ENCODE measurements around the gene TASP1. TPM values are rescaled to one million over a fixed set of nuclear protein-coding genes. Genes with fewer than 3 reads are reported as not detected.

The TASP1 gene
- total RNA-seq, 3 donors from 2014 or later = 9.5 to 12.5 (median 11.4) TPM

DNA sequence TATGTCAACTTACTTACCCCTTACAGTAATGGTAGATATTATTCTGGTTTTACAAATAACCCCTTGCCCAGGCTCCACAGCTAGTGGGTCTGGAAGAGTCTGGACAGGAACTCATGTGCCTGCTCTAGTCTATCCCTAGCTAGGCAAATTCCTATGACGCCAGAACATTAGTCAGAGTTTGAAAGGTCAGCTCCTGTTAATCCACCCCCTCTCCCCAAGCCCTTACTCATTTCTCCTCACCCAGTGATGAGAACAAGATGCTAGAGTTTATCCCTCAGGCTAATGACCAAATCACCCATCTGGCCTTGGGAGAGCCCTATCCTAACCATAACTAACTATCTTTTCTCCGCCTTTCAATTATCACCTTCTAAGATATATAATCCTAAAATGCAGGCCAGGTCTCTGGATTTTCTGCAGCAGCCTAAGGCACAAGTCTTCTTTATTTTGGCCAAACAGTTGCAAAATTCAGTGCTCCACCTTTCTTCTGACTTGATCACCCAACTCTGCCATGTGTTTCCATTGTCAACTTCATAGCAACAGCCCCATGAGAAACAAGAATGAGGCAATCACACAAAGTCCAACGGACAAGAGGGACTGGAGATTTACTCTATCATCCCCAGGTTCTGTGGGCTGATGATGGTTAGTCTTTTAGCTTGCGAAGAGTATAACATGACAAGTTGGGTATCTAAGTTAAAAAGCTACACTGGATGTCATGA lies 113.3 kb downstream of the TASP1 start:
- Mint-ChIP-seq H3K27me3 (ENCODE audit: low read depth) (no peaks in the 10 kb centered on the region), H3K36me3 (ENCODE audit: insufficient read depth) (peaks cover 60% of the 10 kb centered on the region), H3K9me3 (peaks cover 14% of the 10 kb centered on the region), H3K4me3 (no peak overlapping the region), H3K4me1 (ENCODE audit: low read depth) (no peaks in the 10 kb centered on the region)
- DNase-seq (no peak), ATAC-seq (no peak)

DNA sequence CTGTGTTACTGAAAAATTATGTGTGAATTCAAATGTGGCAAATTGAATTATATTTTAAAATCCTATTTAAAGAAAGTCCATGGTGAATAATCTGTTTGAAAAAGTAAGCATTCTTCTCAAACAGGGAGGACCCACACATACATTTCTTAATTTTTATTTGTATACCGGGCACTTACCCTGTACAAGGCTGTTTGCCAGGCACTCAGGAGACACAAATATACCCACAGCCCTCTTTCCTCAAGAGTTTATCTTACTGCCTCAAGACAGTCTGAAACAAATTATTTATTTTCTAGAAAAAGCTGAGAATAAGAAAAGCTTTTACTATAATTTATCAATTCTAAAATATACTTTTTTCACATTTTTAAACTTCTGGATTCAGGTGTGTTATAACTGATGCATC lies 114.4 kb downstream of the TASP1 start:
- ATAC-seq (no peak), DNase-seq (no peak)
- Mint-ChIP-seq H3K4me3 (no peak overlapping the region), H3K36me3 (ENCODE audit: insufficient read depth) (peaks cover 60% of the 10 kb centered on the region), H3K4me1 (ENCODE audit: low read depth) (no peaks in the 10 kb centered on the region), H3K9me3 (peaks cover 14% of the 10 kb centered on the region), H3K27me3 (ENCODE audit: low read depth) (no peaks in the 10 kb centered on the region)

DNA sequence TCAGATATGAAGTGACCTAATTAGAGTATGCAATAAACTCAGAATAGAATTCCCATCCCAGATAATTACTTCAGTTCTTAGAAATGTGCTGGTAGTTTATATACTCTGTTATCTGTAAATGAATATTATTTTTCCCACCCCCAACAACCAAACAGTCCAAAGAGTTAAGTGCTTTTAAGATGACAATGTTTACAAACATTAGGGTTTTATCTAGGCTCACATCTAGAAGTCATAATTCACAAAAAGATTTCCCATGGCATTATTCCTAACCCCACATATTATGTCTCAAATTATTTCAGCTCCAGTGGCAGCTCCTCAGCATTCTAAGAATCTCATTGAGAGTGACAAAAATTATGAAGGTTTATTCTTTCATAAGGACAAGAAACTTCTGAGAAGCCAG lies 120.9 kb downstream of the TASP1 start:
- no peaks in the 10 kb centered on the region for H3K27me3 Mint-ChIP-seq (ENCODE audit: low read depth)
- DNase-seq (no peak), ATAC-seq (no peak)
- H3K4me3 Mint-ChIP-seq = no peak overlapping the region
- peaks cover 20% of the 10 kb centered on the region for H3K9me3 Mint-ChIP-seq
- peaks cover 58% of the 10 kb centered on the region for H3K36me3 Mint-ChIP-seq (ENCODE audit: insufficient read depth)
- peaks cover 4% of the 10 kb centered on the region for H3K4me1 Mint-ChIP-seq (ENCODE audit: low read depth)

DNA sequence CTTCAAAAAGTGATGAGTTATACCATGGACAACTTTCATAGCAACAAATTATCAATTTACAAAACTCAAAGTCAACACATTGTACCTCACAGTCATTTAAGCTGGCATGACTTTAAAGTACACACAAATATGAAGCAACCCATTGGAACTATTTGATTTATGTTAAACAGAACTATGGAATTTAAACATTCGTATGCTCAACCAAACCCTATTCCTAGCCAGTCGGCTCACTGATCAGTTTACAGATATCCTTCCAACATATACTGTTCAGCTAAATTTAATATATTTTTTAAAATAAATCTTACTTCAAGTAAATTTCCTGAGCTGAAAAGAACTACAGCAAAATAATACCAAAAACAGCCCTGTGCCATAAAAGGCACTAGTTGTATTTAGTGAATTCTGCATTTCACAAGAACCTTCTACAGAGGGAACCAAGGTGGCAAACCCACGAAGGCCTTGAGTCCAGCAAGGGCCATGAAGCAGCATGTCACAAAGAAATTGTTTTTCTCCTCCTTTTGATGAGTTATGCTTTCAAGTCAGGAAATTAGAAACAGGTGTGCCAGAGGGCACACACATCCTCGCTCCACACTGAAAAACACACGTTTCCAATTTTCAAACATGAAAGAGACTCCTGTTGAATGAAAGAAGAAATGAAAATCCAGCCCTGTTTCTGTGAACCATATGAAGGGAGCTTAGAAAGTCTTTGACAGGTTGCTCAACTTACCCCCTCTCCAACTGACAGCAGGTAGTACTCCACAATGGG lies 122.8 kb downstream of the TASP1 start:
- Mint-ChIP-seq H3K27me3 (ENCODE audit: low read depth) (no peaks in the 10 kb centered on the region), H3K4me1 (ENCODE audit: low read depth) (peaks cover 4% of the 10 kb centered on the region), H3K9me3 (peaks cover 8% of the 10 kb centered on the region), H3K36me3 (ENCODE audit: insufficient read depth) (peaks cover 51% of the 10 kb centered on the region), H3K4me3 (no peak overlapping the region)
- DNase-seq = no peak
- no peak for ATAC-seq

DNA sequence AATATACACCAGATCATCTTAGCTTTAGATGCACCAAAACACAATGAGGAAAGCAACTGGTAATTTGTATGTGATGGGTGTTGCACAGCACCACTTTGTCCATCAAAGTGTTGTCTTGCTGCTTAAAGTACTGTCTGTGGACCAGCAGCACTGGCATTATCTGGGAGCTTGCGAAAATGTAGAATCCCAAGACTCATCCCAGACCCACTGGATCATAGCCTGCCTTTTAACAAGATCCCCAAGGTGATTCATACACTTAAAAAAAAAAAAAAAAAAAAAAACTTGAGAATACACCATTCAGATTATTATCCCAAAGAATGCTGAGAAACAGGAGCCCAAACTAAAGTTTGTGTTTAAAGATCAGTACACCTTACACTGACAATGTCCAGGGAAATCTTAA lies 123.4 kb downstream of the TASP1 start:
- Mint-ChIP-seq H3K4me1 (ENCODE audit: low read depth) (peaks cover 4% of the 10 kb centered on the region), H3K4me3 (no peak overlapping the region), H3K9me3 (peaks cover 8% of the 10 kb centered on the region), H3K36me3 (ENCODE audit: insufficient read depth) (peaks cover 52% of the 10 kb centered on the region), H3K27me3 (ENCODE audit: low read depth) (no peaks in the 10 kb centered on the region)
- DNase-seq (no peak), ATAC-seq (no peak)

DNA sequence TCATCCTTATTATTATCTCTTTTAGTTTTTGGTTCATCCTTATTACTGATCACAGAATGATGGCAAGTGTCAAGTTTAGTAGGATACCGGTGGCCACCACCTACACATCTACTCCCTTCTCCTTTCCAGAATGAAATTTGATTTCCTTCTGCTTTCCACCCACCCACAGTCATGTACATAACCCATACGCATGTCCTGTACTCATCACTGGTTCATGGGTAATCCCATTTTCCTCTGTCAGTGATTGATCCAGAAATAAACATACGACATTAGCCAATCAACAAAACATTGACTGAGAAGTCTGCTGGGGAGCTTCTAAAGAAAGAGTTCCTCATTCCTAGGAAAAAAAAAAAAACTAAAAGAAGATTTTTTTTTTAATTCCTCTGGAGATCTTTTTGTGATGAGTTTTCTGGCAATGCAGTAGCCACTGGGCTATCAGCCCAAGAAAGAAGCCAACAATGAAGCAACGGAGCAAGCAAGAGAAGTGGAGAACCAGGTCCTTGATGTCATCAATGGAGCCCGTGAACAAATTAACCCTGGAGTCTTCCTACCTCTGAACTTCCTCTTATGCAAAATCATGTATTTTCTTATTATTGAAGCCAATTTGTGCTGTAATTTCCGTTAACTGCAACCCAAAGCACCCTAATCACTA lies 127.8 kb downstream of the TASP1 start:
- no peak overlapping the region for H3K4me3 Mint-ChIP-seq
- H3K4me1 Mint-ChIP-seq (ENCODE audit: low read depth) = no peaks in the 10 kb centered on the region
- peaks cover 50% of the 10 kb centered on the region for H3K36me3 Mint-ChIP-seq (ENCODE audit: insufficient read depth)

DNA sequence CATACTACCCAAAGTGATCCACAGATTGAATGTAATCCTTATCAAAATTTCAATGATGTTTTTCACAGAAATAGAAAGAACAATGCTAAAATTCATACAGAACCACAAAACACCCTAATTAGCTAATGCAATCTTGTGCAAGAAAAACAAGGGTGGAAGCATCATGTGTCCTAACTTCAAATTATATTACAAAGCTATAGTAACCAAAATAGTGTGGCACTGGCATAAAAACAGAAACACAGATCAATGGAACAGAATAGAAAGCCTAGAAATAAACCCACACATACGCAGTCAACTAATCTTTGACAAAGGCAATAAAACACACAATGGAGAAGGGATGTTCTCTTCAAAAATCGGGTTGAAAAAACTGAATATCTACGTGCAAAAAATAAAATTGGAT lies 131.1 kb downstream of the TASP1 start:
- no peak for ATAC-seq
- H3K4me1 Mint-ChIP-seq (ENCODE audit: low read depth) = no peaks in the 10 kb centered on the region
- H3K9me3 Mint-ChIP-seq = peaks cover 43% of the 10 kb centered on the region
- H3K27me3 Mint-ChIP-seq (ENCODE audit: low read depth) = no peaks in the 10 kb centered on the region
- H3K36me3 Mint-ChIP-seq (ENCODE audit: insufficient read depth) = peaks cover 45% of the 10 kb centered on the region
- H3K4me3 Mint-ChIP-seq = no peak overlapping the region
- no peak for DNase-seq

More for the DNA sequence above, 127.8 kb downstream of the TASP1 start:
- DNase-seq (no peak), ATAC-seq (no peak)
- Mint-ChIP-seq H3K27me3 (ENCODE audit: low read depth) (no peaks in the 10 kb centered on the region), H3K9me3 (peaks cover 27% of the 10 kb centered on the region)

DNA sequence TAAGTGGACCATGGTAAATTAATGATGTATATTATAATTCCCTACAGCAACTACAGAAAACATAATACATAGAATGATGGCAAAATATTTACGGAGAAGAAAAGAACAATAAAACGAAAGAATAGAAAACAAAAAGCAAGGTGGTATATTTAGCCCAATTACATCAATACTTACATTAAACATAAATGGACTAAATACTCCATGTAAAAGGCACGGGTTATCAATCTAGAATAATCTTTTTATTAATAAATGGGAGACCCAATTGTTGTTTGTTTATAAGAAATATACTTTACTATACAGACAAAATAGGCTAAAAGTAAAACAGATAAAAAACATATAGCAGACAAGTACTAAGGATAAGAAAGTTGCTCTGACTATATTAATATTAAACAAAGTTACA lies 137.2 kb downstream of the TASP1 start:
- Mint-ChIP-seq H3K36me3 (ENCODE audit: insufficient read depth) (peaks cover 62% of the 10 kb centered on the region), H3K9me3 (peaks cover 53% of the 10 kb centered on the region)
- no peak for ATAC-seq

DNA sequence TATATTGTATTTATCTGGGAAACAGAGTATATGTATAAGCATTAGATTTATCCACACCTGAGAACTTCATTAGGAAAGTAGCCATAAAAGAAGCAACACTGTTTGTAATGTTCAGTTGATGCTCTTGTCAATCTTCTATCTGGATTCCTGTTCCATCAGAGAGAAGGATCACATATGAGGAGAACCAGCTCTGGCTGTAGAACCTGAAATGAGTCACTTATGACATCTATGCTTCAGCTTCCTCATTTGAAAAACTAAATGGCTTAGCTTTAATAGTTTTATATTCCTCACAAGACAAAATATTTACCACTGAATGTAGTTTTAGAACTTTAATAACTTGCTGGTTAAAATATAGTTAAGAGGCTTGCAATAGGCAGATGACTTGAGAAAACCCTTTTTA lies 144.7 kb downstream of the TASP1 start:
- no peaks in the 10 kb centered on the region for H3K27me3 Mint-ChIP-seq (ENCODE audit: low read depth)
- H3K4me3 Mint-ChIP-seq = no peak overlapping the region
- ATAC-seq (no peak), DNase-seq (no peak)
- peaks cover 6% of the 10 kb centered on the region for H3K9me3 Mint-ChIP-seq
- no peaks in the 10 kb centered on the region for H3K4me1 Mint-ChIP-seq (ENCODE audit: low read depth)
- peaks cover 24% of the 10 kb centered on the region for H3K36me3 Mint-ChIP-seq (ENCODE audit: insufficient read depth)

More for the DNA sequence above, 137.2 kb downstream of the TASP1 start:
- Mint-ChIP-seq H3K4me3 (no peak overlapping the region), H3K27me3 (ENCODE audit: low read depth) (no peaks in the 10 kb centered on the region), H3K4me1 (ENCODE audit: low read depth) (no peaks in the 10 kb centered on the region)
- no peak for DNase-seq

DNA sequence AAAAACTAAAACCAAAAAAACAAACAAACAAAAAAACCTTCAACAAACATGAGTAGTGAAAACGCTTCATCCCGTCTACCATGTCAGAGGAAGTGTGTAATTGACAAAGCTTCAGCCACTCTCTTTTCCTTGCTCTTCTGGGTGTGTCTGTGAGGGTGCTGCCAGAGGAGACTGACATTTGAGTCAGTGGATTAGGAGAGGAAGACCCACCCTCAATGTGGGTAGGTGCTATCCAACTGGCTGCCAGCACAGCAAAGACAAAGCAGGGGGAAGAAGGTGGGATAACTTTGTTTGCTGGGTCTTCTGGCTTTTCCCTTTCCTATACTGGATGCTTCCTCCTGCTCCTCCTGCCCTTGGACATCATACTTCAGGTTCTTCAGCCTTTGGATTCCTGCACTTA lies 145.6 kb downstream of the TASP1 start:
- ATAC-seq (no peak), DNase-seq (no peak)
- Mint-ChIP-seq H3K4me3 (no peak overlapping the region), H3K4me1 (ENCODE audit: low read depth) (no peaks in the 10 kb centered on the region), H3K9me3 (no peaks in the 10 kb centered on the region), H3K27me3 (ENCODE audit: low read depth) (no peaks in the 10 kb centered on the region), H3K36me3 (ENCODE audit: insufficient read depth) (peaks cover 19% of the 10 kb centered on the region)

DNA sequence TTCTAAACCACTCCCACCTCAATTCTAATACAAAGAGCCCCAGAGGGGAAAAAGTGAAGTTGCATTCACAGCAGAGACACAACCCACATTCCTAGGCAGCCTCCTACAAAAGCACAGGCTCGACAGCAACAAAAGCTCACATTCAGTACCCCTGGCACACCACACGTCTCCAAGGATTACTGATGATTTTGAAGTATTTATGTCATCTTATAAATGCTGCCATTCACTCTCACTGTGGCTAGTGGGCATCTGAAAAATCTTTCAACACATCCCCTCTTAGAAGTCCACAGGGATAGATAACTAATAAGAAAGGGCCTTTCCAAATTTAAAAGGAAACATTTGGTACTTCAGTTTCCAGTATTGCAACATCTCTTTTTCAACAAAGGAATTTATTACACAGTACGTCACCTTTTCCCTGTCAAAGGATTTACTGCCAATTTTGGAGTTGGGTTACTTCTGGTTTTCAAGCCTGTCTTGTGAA lies 146.7 kb downstream of the TASP1 start:
- DNase-seq (no peak), ATAC-seq (no peak)
- H3K4me3 Mint-ChIP-seq = no peak overlapping the region
- H3K4me1 Mint-ChIP-seq (ENCODE audit: low read depth) = no peaks in the 10 kb centered on the region
- H3K36me3 Mint-ChIP-seq (ENCODE audit: insufficient read depth) = peaks cover 11% of the 10 kb centered on the region
- no peaks in the 10 kb centered on the region for H3K27me3 Mint-ChIP-seq (ENCODE audit: low read depth)
- H3K9me3 Mint-ChIP-seq = no peaks in the 10 kb centered on the region

DNA sequence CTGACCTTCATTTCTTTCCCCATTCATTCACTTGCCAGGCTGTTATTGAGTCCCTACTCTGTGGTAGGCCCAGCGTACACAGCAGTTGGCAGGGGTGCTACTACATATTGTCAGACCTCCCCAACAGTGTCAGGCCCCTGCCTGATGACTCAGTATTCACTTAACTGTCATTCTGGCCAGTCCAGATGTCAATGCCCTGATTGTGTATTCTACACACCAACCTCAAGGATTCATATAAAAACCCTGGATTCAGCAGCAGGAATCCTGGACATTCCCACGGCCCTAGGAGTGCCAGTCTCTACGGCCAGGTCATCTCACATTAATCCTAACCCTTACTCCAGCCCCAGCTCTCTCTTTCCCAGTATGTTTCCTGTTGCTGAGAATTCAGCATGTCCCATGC lies 151.5 kb downstream of the TASP1 start:
- ATAC-seq (no peak), DNase-seq (no peak)
- Mint-ChIP-seq H3K27me3 (ENCODE audit: low read depth) (no peaks in the 10 kb centered on the region), H3K36me3 (ENCODE audit: insufficient read depth) (peaks cover 26% of the 10 kb centered on the region), H3K9me3 (no peaks in the 10 kb centered on the region), H3K4me3 (no peak overlapping the region), H3K4me1 (ENCODE audit: low read depth) (peaks cover 2% of the 10 kb centered on the region)

DNA sequence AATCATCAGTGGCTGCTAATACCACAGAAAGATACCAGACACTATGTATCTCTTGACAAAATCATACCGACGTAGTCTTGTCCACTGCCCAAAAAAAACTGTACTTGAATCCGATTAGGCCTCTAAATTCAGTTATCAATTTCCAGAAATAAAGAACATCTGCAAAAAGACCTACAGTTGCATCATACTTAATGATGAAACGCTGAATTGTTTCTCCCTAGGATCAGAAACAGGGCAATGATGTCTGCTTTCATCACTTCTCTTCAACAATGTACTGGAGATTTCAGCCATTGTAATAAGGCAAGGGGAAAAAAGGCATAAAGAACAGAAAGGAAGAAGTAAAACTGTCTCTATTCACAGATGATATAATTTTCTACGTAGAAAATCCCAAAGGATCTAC lies 152.0 kb downstream of the TASP1 start:
- ATAC-seq = no peak
- H3K27me3 Mint-ChIP-seq (ENCODE audit: low read depth) = no peaks in the 10 kb centered on the region
- peaks cover 2% of the 10 kb centered on the region for H3K4me1 Mint-ChIP-seq (ENCODE audit: low read depth)
- DNase-seq = no peak
- no peak overlapping the region for H3K4me3 Mint-ChIP-seq
- peaks cover 31% of the 10 kb centered on the region for H3K36me3 Mint-ChIP-seq (ENCODE audit: insufficient read depth)
- H3K9me3 Mint-ChIP-seq = peaks cover 3% of the 10 kb centered on the region

DNA sequence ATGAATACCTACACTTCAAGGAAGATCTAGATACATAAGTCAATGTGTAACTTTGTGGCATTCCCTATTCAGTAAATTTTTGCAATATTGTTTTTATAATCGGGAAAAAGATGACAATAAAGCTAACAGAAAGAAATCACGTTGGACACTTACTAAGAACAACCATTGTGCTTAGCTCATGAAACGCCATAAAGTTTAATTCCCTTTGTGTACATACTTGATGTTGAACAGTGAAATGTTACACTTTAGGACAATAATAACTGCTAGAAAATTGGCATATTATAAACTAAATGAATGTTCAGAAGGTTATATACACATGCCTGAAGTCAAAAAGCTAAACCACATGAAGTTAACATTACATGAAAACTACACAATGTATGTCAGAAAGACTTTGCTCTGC lies 153.2 kb downstream of the TASP1 start:
- peaks cover 40% of the 10 kb centered on the region for H3K36me3 Mint-ChIP-seq (ENCODE audit: insufficient read depth)
- DNase-seq (no peak), ATAC-seq (no peak)
- peaks cover 9% of the 10 kb centered on the region for H3K9me3 Mint-ChIP-seq
- H3K27me3 Mint-ChIP-seq (ENCODE audit: low read depth) = no peaks in the 10 kb centered on the region
- H3K4me1 Mint-ChIP-seq (ENCODE audit: low read depth) = peaks cover 2% of the 10 kb centered on the region
- no peak overlapping the region for H3K4me3 Mint-ChIP-seq

All from activated T-cell treated with anti-CD3 and anti-CD28 coated beads, Interleukin-2, amount 50 U/mL, for 4 hours (primary cell).